GM12878 (cell line): ENCODE data around the gene IMPACT. TPM values are rescaled to one million over a fixed set of nuclear protein-coding genes. Genes with fewer than 3 reads are reported as not detected.

ENCODE experiments used
- ATAC-seq: fragments of 200-7000 bp; cut with Tn5 transposase; 3 replicates; pipeline ENCODE4 v1.9.1; 2020; ENCODE audit warnings: mild to moderate bottlenecking, moderate library complexity
- BruUV-seq: library from RNA; stranded (reverse); fragments of 400-500 nt; replicated peaks from 2 replicates; lab custom pipeline; 2021; lab: Mats Ljungman, UMichigan
- CTCF ChIA-PET: fragments of 300-600 bp; sonication (Branson Sonifier 250); formaldehyde crosslinking; extraction: SDS; loops from one replicate; lab custom pipeline; 2021; ENCODE audit warnings: inconsistent platforms; lab: Yijun Ruan, JAX
- POLR2A ChIA-PET: fragments of 350-600 bp; formaldehyde crosslinking; extraction: SDS; loops from one replicate; lab custom pipeline; 2021; ENCODE audit warnings: inconsistent platforms; lab: Charles Lee
- RAD21 ChIA-PET: fragments of 300-600 bp; sonication (Branson Sonifier 250); formaldehyde crosslinking; loops from one replicate; lab custom pipeline; 2023; ENCODE audit warnings: antibody characterized with exemption; ENCODE audit not compliant: unreplicated experiment; lab: Charles Lee
- SMC1A ChIA-PET: fragments of 300-600 bp; sonication (Branson Sonifier 250); formaldehyde crosslinking; loops from one replicate; lab custom pipeline; 2023; ENCODE audit not compliant: unreplicated experiment, uncharacterized antibody; lab: Charles Lee
- DNase-seq: peaks from one replicate; pipeline ENCODE4 v3.0.0-alpha.2; 2011; ENCODE audit warnings: low read depth, low spot score
- FAIRE-seq: peaks from 3 replicates; lab custom pipeline; 2011; peaks lifted over from hg19 to GRCh38; lab: Jason Lieb, UNC
- H2AFZ ChIP-seq: 2 replicates; pipeline ENCODE4 v1.6.0; 2011; ENCODE audit warnings: low read depth, low read length, control low read depth; ENCODE audit not compliant: control insufficient read depth
- H3K27ac ChIP-seq: 2 replicates; pipeline ENCODE4 v1.5.1; 2011; ENCODE audit warnings: control low read depth; ENCODE audit not compliant: control insufficient read depth, insufficient read depth
- H3K27me3 ChIP-seq, 2 experiments: replicated peaks in 1 of 2; 2 replicates each; pipeline versions ENCODE4 v1.6.0 to v1.6.1; 2011; ENCODE audit warnings: low read length in 1 of 2; ENCODE audit not compliant: control insufficient read depth in 2 of 2, insufficient read depth in 2 of 2
- H3K36me3 ChIP-seq, 2 experiments: 2 replicates each; pipeline ENCODE4 v1.5.1; 2011; ENCODE audit warnings: low read length in 1 of 2; ENCODE audit not compliant: control insufficient read depth in 2 of 2, insufficient read depth in 2 of 2
- H3K4me1 ChIP-seq: 2 replicates; pipeline ENCODE4 v1.6.1; 2011; ENCODE audit warnings: mild to moderate bottlenecking, low read length, moderate library complexity, mixed read lengths; ENCODE audit not compliant: control insufficient read depth, insufficient read depth
- H3K4me2 ChIP-seq: 2 replicates; pipeline ENCODE4 v1.6.0; 2011; ENCODE audit warnings: control low read depth; ENCODE audit not compliant: control insufficient read depth, insufficient read depth
- H3K4me3 ChIP-seq: fragments of 200-600 bp; sonication (generic); 2 replicates; pipeline ENCODE4 v1.5.1; 2016
- H3K79me2 ChIP-seq: 2 replicates; pipeline ENCODE4 v1.6.0; 2011; ENCODE audit warnings: low read length; ENCODE audit not compliant: control insufficient read depth, insufficient read depth
- H3K9ac ChIP-seq: 2 replicates; pipeline ENCODE4 v1.8.0; 2011; ENCODE audit warnings: low read length, control low read depth, mixed read lengths; ENCODE audit not compliant: control insufficient read depth, insufficient read depth
- H3K9me3 ChIP-seq: replicated peaks from 3 replicates; pipeline ENCODE4 v1.5.1; 2011; ENCODE audit warnings: mild to moderate bottlenecking, low read length; ENCODE audit not compliant: control insufficient read depth, insufficient read depth
- H4K20me1 ChIP-seq: 2 replicates; pipeline ENCODE4 v1.6.0; 2011; ENCODE audit not compliant: control insufficient read depth, insufficient read depth
- ASH2L ChIP-seq: fragments of 300-600, 200-600 bp; sonication (generic); IDR thresholded peaks from 2 replicates; pipeline ENCODE4 v1.6.1; 2017; ENCODE audit warnings: low read depth, mild to moderate bottlenecking, borderline replicate concordance
- CEBPB ChIP-seq, 2 experiments: fragments of 150-350 bp in 1 of 2; IDR thresholded peaks; 2 replicates each; pipeline ENCODE4 v1.6.1; 2012 to 2014; ENCODE audit warnings: low read depth in 2 of 2, low read length in 2 of 2, borderline replicate concordance in 1 of 2, inconsistent platforms in 1 of 2
- FOXK2 ChIP-seq: fragments of 450-650 bp; IDR thresholded peaks from 2 replicates; pipeline ENCODE4 v1.6.1; 2017; ENCODE audit warnings: mild to moderate bottlenecking, moderate library complexity
- IKZF1 ChIP-seq: fragments of 450-650 bp; conservative IDR thresholded peaks from 2 replicates; pipeline ENCODE4 v1.6.1; 2017; ENCODE audit warnings: antibody characterized with exemption, mild to moderate bottlenecking
- IKZF2 ChIP-seq, 2 experiments: fragments of 450-650 bp; IDR thresholded peaks; 2 replicates each; pipeline ENCODE4 v1.6.1; 2017; ENCODE audit warnings: mild to moderate bottlenecking in 2 of 2, moderate library complexity in 2 of 2
- KLF5 ChIP-seq: fragments of 450-650 bp; IDR thresholded peaks from 2 replicates; pipeline ENCODE4 v1.6.1; 2014; ENCODE audit warnings: mild to moderate bottlenecking; ENCODE audit not compliant: partially characterized antibody
- MLLT1 ChIP-seq: fragments of 450-650 bp; IDR thresholded peaks from 2 replicates; pipeline ENCODE4 v1.6.1; 2016; ENCODE audit warnings: mild to moderate bottlenecking
- MTA2 ChIP-seq: fragments of 450-650 bp; IDR thresholded peaks from 2 replicates; pipeline ENCODE4 v1.6.1; 2016; ENCODE audit warnings: low read depth, mild to moderate bottlenecking, moderate library complexity
- MYB ChIP-seq: fragments of 150-350 bp; IDR thresholded peaks from 2 replicates; pipeline ENCODE4 v1.6.1; 2014; ENCODE audit warnings: mild to moderate bottlenecking, low read depth, low read length, borderline replicate concordance
- NFIC ChIP-seq: IDR thresholded peaks from 2 replicates; pipeline ENCODE4 v1.6.1; 2012; ENCODE audit warnings: low read depth, mild to moderate bottlenecking, inconsistent platforms, low read length, moderate library complexity
- NFXL1 ChIP-seq: fragments of 450-650 bp; IDR thresholded peaks from 2 replicates; pipeline ENCODE4 v1.6.1; 2017; ENCODE audit warnings: antibody characterized with exemption, mild to moderate bottlenecking, borderline replicate concordance
- RELA ChIP-seq: fragments of 450-650 bp; IDR thresholded peaks from 2 replicates; pipeline ENCODE4 v1.8.0; 2014; ENCODE audit warnings: borderline replicate concordance; ENCODE audit not compliant: partially characterized antibody
- RUNX3 ChIP-seq: IDR thresholded peaks from 2 replicates; pipeline ENCODE4 v1.6.1; 2012; ENCODE audit warnings: low read length, inconsistent platforms
- WGBS: methylation state at CpG from one replicate; pipeline ENCODE4 v1.1.6; 2016; ENCODE audit warnings: low lambda C conversion rate; ENCODE audit not compliant: insufficient replicate concordance, insufficient coverage; ENCODE audit errors: missing lambda C conversion rate; 5-methylcytosine and 5-hydroxymethylcytosine counted together
- in situ Hi-C: fragments of 300-500 bp; cut with MboI; formaldehyde crosslinking; loops from 9 replicates; pipeline ENCODE4 v1.14.3; 2018; ENCODE audit warnings: mixed read lengths
- intact Hi-C: fragments of 100-400 bp; cut with micrococcal nuclease; formaldehyde crosslinking; loops from one replicate; pipeline ENCODE4 v1.14.2; 2022; ENCODE audit not compliant: unreplicated experiment
- polyA plus RNA-seq, 11 experiments: library from polyadenylated mRNA; depleted of rRNA in 4 of 11; unstranded in 6 of 11; stranded (reverse) in 5 of 11; fragments of >200 nt; fragmentation: Nextera tagmentation in 4 of 11; fragmentation: Illumina TruSeq in 1 of 11; extraction: Ambion mirVana in 4 of 11; extraction: Trizol in 1 of 11; gene quantifications; 1 replicate in 1 of 11; 2 replicates in 10 of 11; pipeline versions ENCODE4 v1.2.1 to v1.2.3, GENCODE V29; 2011 to 2016; ENCODE audit warnings: inconsistent platforms in 2 of 11, missing spikeins in 2 of 11, low read depth in 1 of 11
- total RNA-seq, 4 experiments: library from RNA; depleted of rRNA in 3 of 4; stranded (reverse); fragments of >200 nt in 3 of 4; fragmentation: Illumina TruSeq in 1 of 4; extraction: Trizol in 1 of 4; gene quantifications; 2 replicates each; pipeline versions ENCODE4 v1.2.1 to v1.2.3, GENCODE V29; 2013 to 2021
- TF ChIP-seq, protein P1 (sequence below): IDR thresholded peaks from 2 replicates; pipeline ENCODE4 v1.6.1; 2011; ENCODE audit warnings: low read depth, low read length, improper control_type of control experiment, borderline replicate concordance
- TF ChIP-seq, protein P2 (sequence below): IDR thresholded peaks from 2 replicates; pipeline ENCODE4 v1.6.1; 2011; ENCODE audit warnings: low read depth, mild to moderate bottlenecking, low read length, moderate library complexity, borderline replicate concordance; ENCODE audit errors: extremely low read depth

The IMPACT gene
- total and polyA plus RNA-seq, 10 of the 15 experiments (the other 5 are each of a cell fraction or from before 2014, with no cell fraction given), result 0.10 to 0.84 (median 0.53) TPM

- H3K27ac ChIP-seq, result no peak overlapping the region
- RAD21 ChIA-PET, result interaction anchor here (3.0 kb wide), 1 partner anchor 56 kb away, joined by 13 read pairs; no protein-coding TSS in a partner anchor
- DNase-seq (no peak), ATAC-seq (no peak), FAIRE-seq (no peak)
- no peaks in the 10 kb centered on the region for H3K36me3 ChIP-seq
- H3K9ac ChIP-seq, result no peak overlapping the region
- CTCF ChIA-PET, result interaction anchor here (1.9 to 5.0 kb wide), 2 partner anchors 12 to 56 kb away, joined by 5 to 50 read pairs; no protein-coding TSS in a partner anchor
- no peak overlapping the region for H2AFZ ChIP-seq
- in situ Hi-C loops (no loop called here), intact Hi-C loops (loop anchor here (10.0 kb wide), 1 partner anchor 52 kb away; no protein-coding TSS in a partner anchor)
- TF ChIP-seq NFXL1 (no peak), ASH2L (no peak)
- 57% methylated on average over 3 of the region's 3 CpGs for WGBS
- H3K4me2 ChIP-seq, result no peak overlapping the region
- no peaks in the 10 kb centered on the region for H3K4me1 ChIP-seq
- H3K79me2 ChIP-seq, result no peaks in the 10 kb centered on the region
- SMC1A ChIA-PET, result interaction anchor here (0.8 kb wide), 1 partner anchor 42 kb away, joined by 3 read pairs; no protein-coding TSS in a partner anchor
- POLR2A ChIA-PET, result no interaction called here
- no TSS peak for BruUV-seq
- H3K4me3 ChIP-seq, result no peak overlapping the region
- H3K9me3 ChIP-seq, result no peaks in the 10 kb centered on the region
- no peaks in the 10 kb centered on the region for H4K20me1 ChIP-seq
- no peaks in the 10 kb centered on the region for H3K27me3 ChIP-seq
Observed at GRCh38 chr18:24432618-24433017, 6.1 kb downstream of the IMPACT start.

DNA sequence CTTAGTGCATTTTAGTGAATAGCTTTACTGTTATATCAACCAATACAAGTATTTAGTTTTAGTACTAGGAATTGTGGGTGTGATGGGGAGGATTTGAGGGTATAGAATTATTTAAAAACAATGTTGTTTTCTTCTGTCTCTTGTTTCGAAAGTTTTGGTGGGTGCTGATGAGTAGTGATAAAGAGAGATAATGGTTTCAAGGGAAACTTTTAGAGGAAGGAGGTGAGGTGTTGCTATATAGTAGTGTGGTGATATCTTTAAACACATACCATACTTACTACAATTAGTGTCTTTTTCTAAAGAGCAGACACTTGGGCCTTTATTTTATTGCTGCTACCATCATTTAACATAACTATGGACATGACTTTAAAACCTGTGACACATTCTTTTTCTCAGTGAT lies 10.5 kb downstream of the IMPACT start:
- Histone ChIP-seq H3K4me3 (no peak overlapping the region), H3K9me3 (no peaks in the 10 kb centered on the region), H3K79me2 (no peaks in the 10 kb centered on the region), H3K9ac (no peak overlapping the region), H3K4me2 (no peak overlapping the region), H3K4me1 (no peaks in the 10 kb centered on the region), H3K27ac (no peak overlapping the region), H2AFZ (no peak overlapping the region), H3K27me3 (no peaks in the 10 kb centered on the region), H4K20me1 (no peaks in the 10 kb centered on the region), H3K36me3 (no peaks in the 10 kb centered on the region)
- intact Hi-C loops, result loop anchor here (10.0 kb wide), 1 partner anchor 48 kb away; no protein-coding TSS in a partner anchor
- DNase-seq (no peak), ATAC-seq (no peak), FAIRE-seq (no peak)
- ChIA-PET CTCF (interaction anchor here (0.8 to 5.0 kb wide), 2 partner anchors 52 to 77 kb away, joined by 3 to 50 read pairs; no protein-coding TSS in a partner anchor), SMC1A (no interaction called here), RAD21 (interaction anchor here (1.2 kb wide), 1 partner anchor 51 kb away, joined by 8 read pairs; no protein-coding TSS in a partner anchor), POLR2A (no interaction called here)
- 56% methylated on average over 1 of the region's 1 CpG for WGBS
- BruUV-seq, result no TSS peak
- in situ Hi-C loops, result no loop called here
- TF ChIP-seq FOXK2, result no peak
- TF ChIP-seq, protein P1, sequence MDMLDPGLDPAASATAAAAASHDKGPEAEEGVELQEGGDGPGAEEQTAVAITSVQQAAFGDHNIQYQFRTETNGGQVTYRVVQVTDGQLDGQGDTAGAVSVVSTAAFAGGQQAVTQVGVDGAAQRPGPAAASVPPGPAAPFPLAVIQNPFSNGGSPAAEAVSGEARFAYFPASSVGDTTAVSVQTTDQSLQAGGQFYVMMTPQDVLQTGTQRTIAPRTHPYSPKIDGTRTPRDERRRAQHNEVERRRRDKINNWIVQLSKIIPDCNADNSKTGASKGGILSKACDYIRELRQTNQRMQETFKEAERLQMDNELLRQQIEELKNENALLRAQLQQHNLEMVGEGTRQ, result no peak
- TF ChIP-seq MTA2, result no peak
- no peak for TF ChIP-seq CEBPB (IDR thresholded peaks at IDR 0.05; ENCODE audit: borderline replicate concordance in 1 of 2, low read depth in 2 of 2, low read length in 2 of 2)
- no peak for TF ChIP-seq MYB
- no peak for TF ChIP-seq IKZF1
- TF ChIP-seq NFIC, result no peak
- TF ChIP-seq, protein P2, sequence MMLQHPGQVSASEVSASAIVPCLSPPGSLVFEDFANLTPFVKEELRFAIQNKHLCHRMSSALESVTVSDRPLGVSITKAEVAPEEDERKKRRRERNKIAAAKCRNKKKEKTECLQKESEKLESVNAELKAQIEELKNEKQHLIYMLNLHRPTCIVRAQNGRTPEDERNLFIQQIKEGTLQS, result no peak
- no peak for TF ChIP-seq MLLT1
- no peak for TF ChIP-seq IKZF2 (IDR thresholded peaks at IDR 0.05)
- TF ChIP-seq KLF5, result no peak
- no peak for TF ChIP-seq RUNX3
- no peak for TF ChIP-seq RELA
